GM23338 (cell line): ENCODE data around the gene NCKAP5. TPM values are rescaled to one million over a fixed set of nuclear protein-coding genes. Genes with fewer than 3 reads are reported as not detected.

Source experiments
- ATAC-seq: fragments of 200-7000 bp; cut with Tn5 transposase; 3 replicates; pipeline ENCODE4 v1.9.1; 2020
- DNase-seq: peaks from one replicate; pipeline ENCODE4 v3.0.0-alpha.2; 2015; ENCODE audit warnings: low spot score
- H2AFZ ChIP-seq: fragments of 200-600 bp; sonication (generic); 2 replicates; pipeline ENCODE4 v1.8.0; 2016; ENCODE audit warnings: antibody characterized with exemption, mild to moderate bottlenecking, moderate library complexity
- H3F3A ChIP-seq: fragments of 200-600 bp; sonication (generic); replicated peaks from 2 replicates; pipeline ENCODE4 v1.8.0; 2017; ENCODE audit warnings: antibody characterized with exemption, mixed run types, low read depth
- H3K27ac ChIP-seq: fragments of 200-600 bp; sonication (generic); 2 replicates; pipeline ENCODE4 v1.6.1; 2016; ENCODE audit warnings: low read depth
- H3K27me3 ChIP-seq: fragments of 200-600 bp; sonication (generic); 2 replicates; pipeline ENCODE4 v1.8.0; 2016; ENCODE audit warnings: mild to moderate bottlenecking, mixed run types, moderate library complexity; ENCODE audit not compliant: insufficient read depth
- H3K36me3 ChIP-seq: fragments of 200-600 bp; sonication (generic); 2 replicates; pipeline ENCODE4 v1.8.0; 2016; ENCODE audit warnings: mild to moderate bottlenecking; ENCODE audit not compliant: insufficient read depth
- H3K4me1 ChIP-seq: fragments of 200-600 bp; sonication (generic); 2 replicates; pipeline ENCODE4 v1.8.0; 2016; ENCODE audit warnings: mild to moderate bottlenecking, moderate library complexity; ENCODE audit not compliant: insufficient read depth
- H3K4me2 ChIP-seq: fragments of 200-600 bp; sonication (generic); 2 replicates; pipeline ENCODE4 v1.7.1; 2017; ENCODE audit warnings: mixed run types
- H3K4me3 ChIP-seq: fragments of 200-600 bp; sonication (generic); 2 replicates; pipeline ENCODE4 v1.6.1; 2016; ENCODE audit warnings: mixed run types
- H3K79me2 ChIP-seq: fragments of 200-600 bp; sonication (generic); replicated peaks from 2 replicates; pipeline ENCODE4 v1.8.0; 2017; ENCODE audit warnings: mild to moderate bottlenecking; ENCODE audit not compliant: insufficient read depth
- H3K9me2 ChIP-seq: fragments of 200-600 bp; sonication (generic); 2 replicates; pipeline ENCODE4 v1.8.0; 2017; ENCODE audit not compliant: insufficient read depth
- H4K20me1 ChIP-seq: fragments of 200-600 bp; sonication (generic); replicated peaks from 2 replicates; pipeline ENCODE4 v1.8.0; 2017; ENCODE audit warnings: mild to moderate bottlenecking; ENCODE audit not compliant: insufficient read depth
- H3K27ac Mint-ChIP-seq: 2 replicates; pipeline ENCODE4 v1.8.0; 2020; ENCODE audit warnings: inconsistent platforms, mild to moderate bottlenecking, moderate library complexity, mixed read lengths
- H3K27me3 Mint-ChIP-seq: 3 replicates; pipeline ENCODE4 v1.8.0; 2022; ENCODE audit warnings: low read depth, mild to moderate bottlenecking, moderate library complexity, mixed read lengths, inconsistent platforms; ENCODE audit not compliant: insufficient read depth, poor library complexity
- H3K36me3 Mint-ChIP-seq: 3 replicates; pipeline ENCODE4 v1.8.0; 2021; ENCODE audit warnings: low read depth, mild to moderate bottlenecking, inconsistent platforms, moderate library complexity, mixed read lengths
- H3K4me1 Mint-ChIP-seq: 3 replicates; pipeline ENCODE4 v1.8.0; 2020; ENCODE audit warnings: mild to moderate bottlenecking, inconsistent platforms, mixed read lengths
- H3K4me3 Mint-ChIP-seq: 3 replicates; pipeline ENCODE4 v1.8.0; 2021; ENCODE audit warnings: moderate library complexity, mild to moderate bottlenecking, inconsistent platforms, mixed read lengths
- H3K9me3 Mint-ChIP-seq: 3 replicates; pipeline ENCODE4 v1.8.0; 2020; ENCODE audit warnings: moderate library complexity, mild to moderate bottlenecking, inconsistent platforms, mixed read lengths
- CREB1 ChIP-seq: fragments of 250-450 bp; sonication (Bioruptor Pico); IDR thresholded peaks from 2 replicates; pipeline ENCODE4 v1.5.0; 2020; ENCODE audit warnings: low read depth, mild to moderate bottlenecking, moderate library complexity
- ETS1 ChIP-seq: IDR thresholded peaks from 2 replicates; pipeline ENCODE4 v1.6.1; 2016; ENCODE audit warnings: antibody characterized with exemption
- EZH2 ChIP-seq: fragments of 200-600 bp; sonication (generic); IDR thresholded peaks from one replicate; pipeline ENCODE4 v1.8.0; 2017; ENCODE audit warnings: antibody characterized with exemption, mild to moderate bottlenecking, low read depth; ENCODE audit not compliant: unreplicated experiment
- EZH2phosphoT487 ChIP-seq: fragments of 200-600 bp; sonication (generic); IDR thresholded peaks from one replicate; pipeline ENCODE4 v1.8.1; 2018; ENCODE audit warnings: antibody characterized with exemption; ENCODE audit not compliant: unreplicated experiment
- JUNB ChIP-seq: IDR thresholded peaks from one replicate; pipeline ENCODE4 v1.6.1; 2016; ENCODE audit warnings: antibody characterized with exemption; ENCODE audit not compliant: unreplicated experiment
- NANOG ChIP-seq: IDR thresholded peaks from 2 replicates; pipeline ENCODE4 v1.6.1; 2016; ENCODE audit warnings: antibody characterized with exemption, borderline replicate concordance
- STAT1 ChIP-seq: IDR thresholded peaks from one replicate; pipeline ENCODE4 v1.6.1; 2016; ENCODE audit warnings: antibody characterized with exemption; ENCODE audit not compliant: unreplicated experiment
- ZNF114 ChIP-seq: fragments of 250-450 bp; sonication (Bioruptor Pico); IDR thresholded peaks from 2 replicates; pipeline ENCODE4 v1.5.0; 2020; ENCODE audit warnings: mild to moderate bottlenecking, moderate library complexity
- ZNF331 ChIP-seq: fragments of 250-450 bp; sonication (Bioruptor Pico); IDR thresholded peaks from 2 replicates; pipeline ENCODE4 v1.5.0; 2020; ENCODE audit warnings: low read depth, mild to moderate bottlenecking, moderate library complexity
- polyA plus RNA-seq: library from polyadenylated mRNA; unstranded; fragments of >200 nt; fragmentation: Nextera tagmentation; extraction: Ambion mirVana; gene quantifications from 2 replicates; pipeline ENCODE4 v1.2.1, GENCODE V29; 2016
- total RNA-seq: library from RNA; depleted of rRNA; stranded (reverse); fragments of >200 nt; shearing (Covaris generic); gene quantifications from 2 replicates; pipeline ENCODE4 v1.2.3, GENCODE V29; 2014
- TF ChIP-seq, protein P1 (sequence below), 2 experiments: fragments of 200-600 bp in 1 of 2; sonication (generic) in 1 of 2; conservative IDR thresholded peaks; 2 replicates each; pipeline versions ENCODE4 v1.5.1 to v1.6.1; 2016 to 2017; ENCODE audit warnings: antibody characterized with exemption in 2 of 2, low read depth in 2 of 2, mild to moderate bottlenecking in 2 of 2, moderate library complexity in 1 of 2
- TF ChIP-seq, protein P2 (sequence below): IDR thresholded peaks from one replicate; pipeline ENCODE4 v1.6.1; 2018; ENCODE audit warnings: antibody characterized with exemption; ENCODE audit not compliant: unreplicated experiment

NCKAP5 gene
- total and polyA plus RNA-seq, 2 experiments from 2014 or later, result 0.34 to 0.73 TPM

- peaks cover 7% of the 10 kb centered on the region; the same call in 1 of the 2 replicates for H3K4me1 ChIP-seq
- H3K9me3 Mint-ChIP-seq, result no peaks in the 10 kb centered on the region; the same call in 2 of the 3 replicates
- no peaks in the 10 kb centered on the region for H3K9me2 ChIP-seq
- no peak overlapping the region for H3K4me3 ChIP-seq
- no peaks in the 10 kb centered on the region for H3K36me3 ChIP-seq
- peaks cover 7% of the 10 kb centered on the region for H3K27me3 Mint-ChIP-seq
- no peak for ATAC-seq
- no peaks in the 10 kb centered on the region for H3K27me3 ChIP-seq
- no peaks in the 10 kb centered on the region for H3K79me2 ChIP-seq
- no peak overlapping the region for H3K27ac ChIP-seq
- no peaks in the 10 kb centered on the region for H3F3A ChIP-seq
- H4K20me1 ChIP-seq, result no peaks in the 10 kb centered on the region
- H3K4me2 ChIP-seq, result no peak overlapping the region
- TF ChIP-seq ZNF331 (CRISPR knock-in tag) (no peak), NANOG (no peak), STAT1 (no peak), ZNF114 (no peak)
- TF ChIP-seq, protein P1, sequence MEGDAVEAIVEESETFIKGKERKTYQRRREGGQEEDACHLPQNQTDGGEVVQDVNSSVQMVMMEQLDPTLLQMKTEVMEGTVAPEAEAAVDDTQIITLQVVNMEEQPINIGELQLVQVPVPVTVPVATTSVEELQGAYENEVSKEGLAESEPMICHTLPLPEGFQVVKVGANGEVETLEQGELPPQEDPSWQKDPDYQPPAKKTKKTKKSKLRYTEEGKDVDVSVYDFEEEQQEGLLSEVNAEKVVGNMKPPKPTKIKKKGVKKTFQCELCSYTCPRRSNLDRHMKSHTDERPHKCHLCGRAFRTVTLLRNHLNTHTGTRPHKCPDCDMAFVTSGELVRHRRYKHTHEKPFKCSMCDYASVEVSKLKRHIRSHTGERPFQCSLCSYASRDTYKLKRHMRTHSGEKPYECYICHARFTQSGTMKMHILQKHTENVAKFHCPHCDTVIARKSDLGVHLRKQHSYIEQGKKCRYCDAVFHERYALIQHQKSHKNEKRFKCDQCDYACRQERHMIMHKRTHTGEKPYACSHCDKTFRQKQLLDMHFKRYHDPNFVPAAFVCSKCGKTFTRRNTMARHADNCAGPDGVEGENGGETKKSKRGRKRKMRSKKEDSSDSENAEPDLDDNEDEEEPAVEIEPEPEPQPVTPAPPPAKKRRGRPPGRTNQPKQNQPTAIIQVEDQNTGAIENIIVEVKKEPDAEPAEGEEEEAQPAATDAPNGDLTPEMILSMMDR (conservative IDR thresholded peaks at IDR 0.05; ENCODE audit: low read depth in 2 of 2), result no peak
- H3K36me3 Mint-ChIP-seq, result no peaks in the 10 kb centered on the region
- no peak overlapping the region for H3K4me3 Mint-ChIP-seq
- no peak overlapping the region for H2AFZ ChIP-seq
- DNase-seq, result no peak
- no peak overlapping the region for H3K27ac Mint-ChIP-seq
- peaks cover 6% of the 10 kb centered on the region; the same call in 1 of the 3 replicates for H3K4me1 Mint-ChIP-seq
These were observed 786.0 kb downstream of the NCKAP5 start for GRCh38 chr2:132782176-132782783.

DNA sequence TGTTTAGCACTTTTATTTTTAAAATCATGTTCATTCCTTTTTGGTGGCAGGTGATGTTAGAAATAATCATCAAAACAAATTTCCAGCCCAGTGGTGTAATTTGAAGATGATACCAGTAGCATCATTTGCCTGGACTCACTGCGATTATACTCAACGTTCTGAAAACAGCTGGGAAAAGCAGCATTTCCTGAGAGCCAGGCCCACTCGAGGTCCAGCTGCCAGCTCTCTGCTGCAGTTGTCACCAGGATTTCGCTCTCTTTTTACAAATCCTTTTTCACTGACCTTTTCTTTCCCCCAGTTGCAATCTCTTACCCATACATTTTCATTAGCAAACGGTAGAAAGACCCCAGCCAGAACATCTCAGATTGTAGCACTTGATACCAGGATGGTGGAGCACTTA lies 787.6 kb downstream of the NCKAP5 start:
- DNase-seq, result no peak
- no peak for ATAC-seq
- Histone ChIP-seq H3K79me2 (no peaks in the 10 kb centered on the region), H2AFZ (peak overlapping the region; percentile 12; the same call in 1 of the 2 replicates), H3K9me2 (no peaks in the 10 kb centered on the region), H3K36me3 (no peaks in the 10 kb centered on the region), H3K4me3 (no peak overlapping the region), H3K4me2 (no peak overlapping the region), H3K4me1 (peaks cover 7% of the 10 kb centered on the region; the same call in 1 of the 2 replicates), H3F3A (no peaks in the 10 kb centered on the region), H4K20me1 (no peaks in the 10 kb centered on the region), H3K27me3 (no peaks in the 10 kb centered on the region), H3K27ac (no peak overlapping the region)
- Mint-ChIP-seq H3K4me1 (peaks cover 10% of the 10 kb centered on the region; the same call in 2 of the 3 replicates), H3K27me3 (peaks cover 7% of the 10 kb centered on the region), H3K4me3 (no peak overlapping the region), H3K9me3 (no peaks in the 10 kb centered on the region; the same call in 2 of the 3 replicates), H3K27ac (no peak overlapping the region), H3K36me3 (no peaks in the 10 kb centered on the region)
- TF ChIP-seq, protein P1 (conservative IDR thresholded peaks at IDR 0.05; ENCODE audit: low read depth in 2 of 2), result no peak
- TF ChIP-seq JUNB (no peak), ETS1 (no peak), CREB1 (CRISPR knock-in tag) (no peak), EZH2 (no peak), ZNF114 (no peak), STAT1 (no peak), NANOG (no peak), EZH2phosphoT487 (no peak)
- TF ChIP-seq, protein P2, sequence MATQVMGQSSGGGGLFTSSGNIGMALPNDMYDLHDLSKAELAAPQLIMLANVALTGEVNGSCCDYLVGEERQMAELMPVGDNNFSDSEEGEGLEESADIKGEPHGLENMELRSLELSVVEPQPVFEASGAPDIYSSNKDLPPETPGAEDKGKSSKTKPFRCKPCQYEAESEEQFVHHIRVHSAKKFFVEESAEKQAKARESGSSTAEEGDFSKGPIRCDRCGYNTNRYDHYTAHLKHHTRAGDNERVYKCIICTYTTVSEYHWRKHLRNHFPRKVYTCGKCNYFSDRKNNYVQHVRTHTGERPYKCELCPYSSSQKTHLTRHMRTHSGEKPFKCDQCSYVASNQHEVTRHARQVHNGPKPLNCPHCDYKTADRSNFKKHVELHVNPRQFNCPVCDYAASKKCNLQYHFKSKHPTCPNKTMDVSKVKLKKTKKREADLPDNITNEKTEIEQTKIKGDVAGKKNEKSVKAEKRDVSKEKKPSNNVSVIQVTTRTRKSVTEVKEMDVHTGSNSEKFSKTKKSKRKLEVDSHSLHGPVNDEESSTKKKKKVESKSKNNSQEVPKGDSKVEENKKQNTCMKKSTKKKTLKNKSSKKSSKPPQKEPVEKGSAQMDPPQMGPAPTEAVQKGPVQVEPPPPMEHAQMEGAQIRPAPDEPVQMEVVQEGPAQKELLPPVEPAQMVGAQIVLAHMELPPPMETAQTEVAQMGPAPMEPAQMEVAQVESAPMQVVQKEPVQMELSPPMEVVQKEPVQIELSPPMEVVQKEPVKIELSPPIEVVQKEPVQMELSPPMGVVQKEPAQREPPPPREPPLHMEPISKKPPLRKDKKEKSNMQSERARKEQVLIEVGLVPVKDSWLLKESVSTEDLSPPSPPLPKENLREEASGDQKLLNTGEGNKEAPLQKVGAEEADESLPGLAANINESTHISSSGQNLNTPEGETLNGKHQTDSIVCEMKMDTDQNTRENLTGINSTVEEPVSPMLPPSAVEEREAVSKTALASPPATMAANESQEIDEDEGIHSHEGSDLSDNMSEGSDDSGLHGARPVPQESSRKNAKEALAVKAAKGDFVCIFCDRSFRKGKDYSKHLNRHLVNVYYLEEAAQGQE, result no peak
